Stimulated activated CD8-positive, alpha-beta memory T cell treated with anti-CD3 and anti-CD28 coated beads, Interleukin-15, amount 100 ng/mL, for 4 hours (primary cell): ENCODE results near the gene ETV2.
"Not testable (repeated sequence)": the region's sequence is repeated elsewhere in the genome, so short reads cannot be mapped to it uniquely, and the experiment has no call there.

Source experiments
- DNase-seq, 2 donors: peaks; one replicate each; pipeline ENCODE4 v3.0.0-alpha.2; 2020; ENCODE audit warnings: low read depth in 2 of 2

Gene ETV2

DNA sequence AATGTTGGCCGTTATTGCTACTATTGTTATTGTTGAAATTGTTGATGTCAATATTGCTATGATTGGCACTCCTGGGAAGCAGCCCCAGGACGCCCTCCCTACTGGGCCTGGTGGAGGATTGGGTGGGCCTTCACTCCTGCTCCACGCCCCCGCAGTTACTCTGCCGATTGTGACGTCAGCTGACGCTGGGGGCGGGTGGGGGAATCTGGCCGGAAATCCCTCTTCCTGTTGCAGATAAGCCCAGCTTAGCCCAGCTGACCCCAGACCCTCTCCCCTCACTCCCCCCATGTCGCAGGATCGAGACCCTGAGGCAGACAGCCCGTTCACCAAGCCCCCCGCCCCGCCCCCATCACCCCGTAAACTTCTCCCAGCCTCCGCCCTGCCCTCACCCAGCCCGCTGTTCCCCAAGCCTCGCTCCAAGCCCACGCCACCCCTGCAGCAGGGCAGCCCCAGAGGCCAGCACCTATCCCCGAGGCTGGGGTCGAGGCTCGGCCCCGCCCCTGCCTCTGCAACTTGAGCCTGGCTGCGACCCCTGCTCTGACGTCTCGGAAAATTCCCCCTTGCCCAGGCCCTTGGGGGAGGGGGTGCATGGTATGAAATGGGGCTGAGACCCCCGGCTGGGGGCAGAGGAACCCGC lies at the start of gene ETV2:
Gene ETV2, plus strand, starts transcription at position 231 of the 637 bp plus-strand sequence. CDS start 716 bp downstream, outside the sequence.
- peak; percentile 29 to 37 for DNase-seq

DNA sequence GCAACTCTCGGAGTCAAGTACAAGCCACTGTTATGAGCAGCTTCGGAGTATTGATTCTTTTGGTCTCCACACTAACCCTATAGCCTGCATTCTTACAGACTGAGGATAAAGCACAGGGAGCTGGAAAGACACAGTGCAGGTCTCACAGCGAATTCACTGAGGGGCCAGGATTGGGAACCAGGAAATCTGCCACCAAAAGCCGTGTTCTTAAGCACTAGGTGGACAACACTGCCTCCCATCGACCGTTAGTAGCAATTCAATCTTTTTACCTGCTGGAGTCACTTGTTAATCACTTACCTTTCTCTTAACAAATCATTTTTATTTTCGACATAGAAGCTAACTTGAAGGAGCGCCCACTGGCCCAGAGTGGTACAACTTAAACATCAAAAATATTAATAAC lies 49.3 kb upstream of the ETV2 start:
- no peak for DNase-seq

DNA sequence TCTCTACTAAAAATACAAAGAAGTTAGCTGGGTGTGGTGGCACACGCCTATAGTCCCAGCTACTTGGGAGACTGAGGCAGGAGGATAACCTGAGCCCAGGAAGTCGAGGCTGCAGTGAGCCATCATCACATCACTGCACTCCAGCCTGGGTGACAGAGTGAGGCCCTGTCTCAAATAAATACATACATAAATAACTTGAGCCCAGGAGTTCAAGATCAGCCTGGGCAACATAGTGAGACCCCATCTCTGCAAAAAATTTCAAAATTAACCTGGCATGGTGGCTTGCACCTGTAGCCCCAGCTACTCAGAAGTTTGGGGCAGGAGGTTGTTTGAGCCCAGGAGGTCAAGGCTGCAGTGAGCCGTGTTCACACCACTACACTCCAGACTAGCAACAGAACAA lies 46.5 kb upstream of the ETV2 start:
- DNase-seq = not testable (repeated sequence)

DNA sequence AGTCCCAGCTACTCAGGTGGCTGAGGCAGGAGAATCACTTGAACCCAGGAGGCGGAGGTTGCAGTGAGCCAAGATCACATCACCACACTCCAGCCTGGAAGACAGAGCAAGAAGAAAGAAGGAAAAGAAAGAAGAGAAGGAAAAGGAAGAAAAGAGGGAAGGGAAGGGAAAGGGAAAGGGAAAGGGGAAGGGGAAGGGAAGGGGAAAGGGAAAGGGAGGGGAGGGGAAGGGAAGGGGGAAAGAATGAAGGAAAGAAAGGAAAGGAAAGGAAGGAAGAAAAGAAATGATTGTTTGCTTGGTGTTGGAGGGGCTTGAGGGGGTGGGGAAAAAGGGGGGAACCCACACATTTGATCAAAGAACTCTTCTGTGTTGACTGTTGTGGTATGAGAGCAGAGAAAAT lies 45.6 kb upstream of the ETV2 start:
- DNase-seq = no peak

GRCh38 chr19:35596366-35596999 lies 45.1 kb upstream of the ETV2 start:
- DNase-seq = no peak

DNA sequence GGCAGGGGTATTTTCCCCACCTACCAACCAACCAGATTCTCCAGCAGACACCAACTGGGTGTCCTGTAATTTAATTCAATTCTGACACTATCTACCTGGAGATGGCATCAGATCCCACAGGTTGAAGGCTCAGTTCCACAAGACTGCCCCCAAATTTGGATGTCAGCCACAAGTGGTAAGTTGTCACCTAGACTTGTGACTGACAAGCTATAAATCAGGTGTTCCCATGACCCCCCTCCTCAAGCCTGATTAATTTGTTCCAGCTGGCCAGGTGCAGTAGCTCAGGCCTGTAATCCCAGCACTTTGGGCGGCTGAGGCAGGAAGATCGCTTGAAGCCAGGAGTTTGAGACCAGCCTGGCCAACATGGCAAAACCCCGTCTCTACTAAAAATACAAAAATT lies 39.6 kb upstream of the ETV2 start:
- DNase-seq = no peak

DNA sequence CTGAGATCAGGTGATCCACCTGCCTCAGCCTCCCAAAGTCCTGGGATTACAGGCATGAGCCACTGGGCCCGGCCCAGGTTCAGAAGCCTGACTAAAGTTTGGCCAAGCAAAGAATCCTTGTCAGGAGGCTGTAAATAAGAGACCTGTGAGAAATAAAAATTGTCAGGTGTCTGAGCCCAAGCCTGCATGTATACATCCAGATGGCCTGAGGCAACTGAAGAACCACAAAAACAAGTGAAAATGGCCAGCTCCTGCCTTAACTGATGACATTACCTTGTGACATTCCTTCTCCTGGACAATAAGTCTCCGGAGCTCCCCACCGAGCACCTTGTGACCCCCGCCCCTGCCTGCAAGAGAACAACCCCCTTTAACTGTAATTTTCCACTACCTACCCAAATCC lies 37.1 kb upstream of the ETV2 start:
- DNase-seq = not testable (repeated sequence)

- DNase-seq = not testable (repeated sequence)
Observed at GRCh38 chr19:35607170-35607569, 34.4 kb upstream of the ETV2 start.

DNA sequence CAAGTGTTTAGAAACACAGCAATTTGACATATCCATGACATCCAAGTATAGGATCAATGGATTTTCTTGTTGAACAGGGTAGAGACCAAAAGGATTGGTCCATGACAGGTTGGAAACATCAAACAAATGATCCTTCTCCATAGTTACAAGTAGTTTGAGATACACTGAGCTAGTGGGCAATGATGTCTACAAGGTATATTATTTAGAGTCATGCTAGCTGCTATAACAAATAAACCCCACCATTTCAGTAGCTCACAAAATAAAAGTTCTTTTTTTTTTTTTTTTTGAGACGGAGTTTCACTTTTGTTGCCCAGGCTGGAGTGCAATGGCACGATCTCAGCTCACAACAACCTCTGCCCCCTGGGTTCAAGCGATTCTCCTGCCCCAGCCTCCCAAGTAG lies 33.9 kb upstream of the ETV2 start:
- no peak for DNase-seq

DNA sequence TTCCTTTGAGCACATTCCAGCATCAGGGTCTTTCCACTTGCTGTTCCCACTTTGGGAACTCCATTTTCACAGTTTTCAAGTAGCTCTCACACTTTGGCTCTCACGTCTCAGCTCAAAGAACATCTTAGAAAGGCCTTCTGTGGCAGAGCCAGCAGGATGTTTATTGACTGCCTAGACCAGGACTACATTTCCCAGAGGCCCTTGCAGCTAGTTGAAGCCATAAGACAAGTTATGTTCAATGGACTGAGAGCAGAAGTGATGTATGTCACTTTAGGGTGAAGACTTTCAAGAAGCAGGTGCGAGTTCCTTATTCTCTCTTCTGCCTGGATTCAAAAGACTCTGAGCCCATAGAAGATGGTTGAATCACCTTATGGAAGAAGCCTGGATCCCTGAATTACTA lies 33.3 kb upstream of the ETV2 start:
- no peak for DNase-seq

GRCh38 chr19:35609851-35610353 lies 31.6 kb upstream of the ETV2 start:
- DNase-seq = no peak

GRCh38 chr19:35612224-35612558 lies 29.4 kb upstream of the ETV2 start:
- DNase-seq = no peak

DNA sequence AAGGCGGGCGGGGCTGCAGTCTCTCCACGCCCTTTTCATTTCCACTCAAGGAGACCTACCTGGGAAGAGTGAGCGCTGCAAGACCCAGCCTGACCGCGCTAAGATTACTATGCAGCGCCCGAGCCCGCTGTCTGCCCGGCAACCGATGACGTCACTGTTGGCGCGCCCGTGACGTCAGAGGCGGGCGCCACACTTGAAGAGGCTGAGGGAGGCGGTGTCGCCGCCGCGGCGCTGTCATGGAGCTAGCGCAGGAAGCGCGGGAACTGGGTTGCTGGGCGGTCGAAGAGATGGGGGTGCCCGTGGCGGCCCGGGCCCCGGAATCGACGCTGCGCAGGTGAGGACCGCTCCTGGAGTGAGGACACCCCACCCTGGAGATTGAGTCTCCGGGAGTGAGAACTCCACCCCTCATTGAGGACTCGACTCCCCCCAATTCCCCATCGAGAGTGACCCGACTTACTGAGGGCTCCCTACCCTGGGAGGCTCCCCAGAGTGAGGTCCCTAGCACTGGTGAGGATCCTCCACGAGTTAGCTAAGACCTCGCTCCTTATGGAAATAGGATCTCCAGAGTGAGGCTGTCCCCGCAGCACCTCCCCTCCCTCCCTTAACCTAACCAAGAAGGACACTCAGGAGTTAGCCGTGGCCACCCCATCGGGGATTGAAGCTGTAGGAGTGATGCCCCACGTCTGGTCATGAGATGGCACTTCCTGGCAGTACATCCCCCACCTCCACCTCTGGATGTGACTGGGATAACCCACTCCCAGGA lies 28.8 kb upstream of the ETV2 start, which contains the start of gene HAUS5:
Gene HAUS5, plus strand, starts transcription at position 177 of the 763 bp plus-strand sequence. Its CDS starts 60 bp downstream, at position 237.
- DNase-seq = peak; percentile 85 to 91

DNA sequence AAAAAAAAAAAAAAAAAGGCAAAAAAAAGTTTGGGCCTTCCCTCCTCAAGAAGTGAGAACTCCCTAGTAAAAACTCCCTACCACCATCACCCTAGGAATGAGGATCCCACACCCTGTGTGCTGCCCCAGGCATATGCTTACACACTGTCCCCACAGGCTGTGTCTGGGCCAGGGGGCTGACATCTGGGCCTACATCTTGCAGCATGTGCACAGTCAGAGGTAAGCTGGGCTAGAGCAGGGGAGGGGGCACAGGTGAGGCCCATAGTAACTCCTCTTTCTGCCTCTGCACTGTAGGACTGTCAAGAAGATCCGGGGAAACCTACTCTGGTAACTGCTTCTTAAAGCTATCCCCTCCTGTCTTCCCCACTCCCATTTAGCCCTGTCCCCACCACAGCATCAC lies 28.0 kb upstream of the ETV2 start:
- no peak for DNase-seq

DNA sequence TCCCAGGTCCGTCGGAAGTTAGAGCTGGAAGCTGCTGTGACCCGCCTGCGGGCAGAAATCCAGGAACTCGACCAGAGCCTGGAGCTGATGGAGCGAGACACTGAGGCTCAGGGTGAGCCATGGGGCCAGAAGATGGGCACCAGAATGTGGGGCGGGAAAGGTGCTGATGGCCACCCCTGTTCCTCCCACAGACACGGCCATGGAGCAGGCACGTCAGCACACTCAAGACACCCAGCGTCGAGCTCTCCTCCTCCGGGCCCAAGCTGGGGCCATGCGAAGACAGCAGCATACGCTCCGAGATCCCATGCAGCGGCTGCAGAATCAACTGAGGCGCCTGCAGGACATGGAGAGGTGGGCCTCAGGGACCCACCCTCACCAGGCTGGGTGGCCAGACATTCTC lies 26.5 kb upstream of the ETV2 start:
- no peak for DNase-seq

DNA sequence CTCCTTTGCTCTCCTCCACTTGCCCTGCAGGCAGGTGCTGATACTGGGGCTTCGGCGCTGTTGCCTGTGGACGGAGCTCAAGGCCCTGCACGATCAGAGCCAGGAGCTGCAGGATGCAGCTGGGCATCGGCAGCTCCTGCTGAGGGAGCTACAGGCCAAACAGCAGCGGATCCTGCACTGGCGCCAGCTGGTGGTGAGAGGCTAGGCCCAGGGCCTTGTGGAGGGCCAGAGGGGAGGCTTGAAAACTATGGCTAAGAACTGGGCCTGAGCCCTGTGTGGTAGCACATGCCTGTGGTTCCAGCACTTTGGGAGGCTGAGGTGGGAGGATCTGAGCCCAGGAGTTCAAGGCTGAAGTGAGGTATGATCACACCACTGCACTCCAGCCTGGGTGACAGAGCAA lies 22.7 kb upstream of the ETV2 start:
- DNase-seq = no peak

GRCh38 chr19:35619290-35619923 lies 22.1 kb upstream of the ETV2 start:
- no peak for DNase-seq

GRCh38 chr19:35620001-35620400 lies 21.5 kb upstream of the ETV2 start:
- no peak for DNase-seq

GRCh38 chr19:35621708-35622107 lies 19.8 kb upstream of the ETV2 start:
- no peak for DNase-seq

DNA sequence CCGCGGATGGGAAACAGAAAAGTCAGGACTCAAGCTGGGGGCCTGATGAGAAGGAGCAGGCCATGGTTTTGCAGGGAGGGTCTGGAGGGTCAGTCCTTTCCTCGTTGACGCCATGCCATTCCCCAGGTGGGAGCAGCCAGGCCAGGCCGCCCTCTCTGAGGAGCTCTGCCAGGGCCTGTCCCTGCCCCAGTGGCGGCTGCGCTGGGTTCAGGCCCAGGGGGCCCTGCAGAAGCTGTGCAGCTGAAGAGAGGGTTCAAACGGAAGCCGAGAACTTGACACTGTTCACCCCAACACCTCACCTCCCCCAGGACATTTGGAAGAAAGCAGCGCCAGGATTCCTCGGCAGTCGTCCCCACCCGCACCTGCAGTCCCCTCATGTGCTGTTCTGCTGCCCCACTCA lies 18.8 kb upstream of the ETV2 start:
- no peak for DNase-seq

GRCh38 chr19:35623327-35624010 lies 18.1 kb upstream of the ETV2 start:
- DNase-seq = no peak

DNA sequence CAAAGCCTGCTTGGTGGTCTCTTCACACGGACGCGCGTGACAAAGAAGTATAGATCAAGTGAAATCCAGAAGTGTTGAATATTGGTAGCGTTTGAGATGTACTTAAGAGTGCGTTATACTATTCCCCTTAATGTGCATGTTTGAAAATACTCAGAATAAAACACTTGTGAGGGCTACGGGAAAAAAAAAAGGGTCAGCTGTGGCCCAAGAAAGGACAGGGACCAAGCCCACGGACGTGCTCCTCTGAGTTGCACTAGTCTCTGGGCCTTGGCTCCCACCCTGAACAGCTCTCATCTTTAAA lies 13.3 kb upstream of the ETV2 start:
- no peak for DNase-seq
